SU-DHL-6 (cell line): ENCODE measurements around the gene TMEM131.

Experiments
- H2AFZ ChIP-seq: fragments of 200-600 bp; sonication (generic); 2 replicates; pipeline ENCODE4 v1.6.1; 2014; ENCODE audit warnings: low read depth, mild to moderate bottlenecking, moderate library complexity, mixed read lengths, antibody characterized with exemption, low read length; ENCODE audit not compliant: severe bottlenecking
- H3F3A ChIP-seq: fragments of 200-600 bp; shearing (Covaris generic); 2 replicates; pipeline ENCODE4 v1.6.0; 2016; ENCODE audit warnings: antibody characterized with exemption, mild to moderate bottlenecking; ENCODE audit not compliant: insufficient read depth
- H3K27ac ChIP-seq: fragments of 200-600 bp; sonication (generic); 2 replicates; pipeline ENCODE4 v1.5.1; 2016; ENCODE audit warnings: low read depth, mild to moderate bottlenecking, low read length, moderate library complexity, mixed read lengths
- H3K27me3 ChIP-seq: fragments of 200-600 bp; sonication (generic), shearing (Covaris generic); 2 replicates; pipeline ENCODE4 v1.6.0; 2014; ENCODE audit warnings: mild to moderate bottlenecking, low read length
- H3K36me3 ChIP-seq: fragments of 200-600 bp; sonication (generic); 2 replicates; pipeline ENCODE4 v1.6.1; 2014; ENCODE audit warnings: mild to moderate bottlenecking, low read length, mixed read lengths
- H3K4me2 ChIP-seq: fragments of 300-600, 200-600 bp; shearing (Covaris generic), sonication (generic); 2 replicates; pipeline ENCODE4 v1.6.0; 2014; ENCODE audit warnings: low read length, low read depth, mild to moderate bottlenecking; ENCODE audit not compliant: poor library complexity, severe bottlenecking
- H3K4me3 ChIP-seq: fragments of 200-600 bp; sonication (generic); 2 replicates; pipeline ENCODE4 v1.5.1; 2014; ENCODE audit warnings: antibody characterized with exemption, low read length, mild to moderate bottlenecking, mixed read lengths; ENCODE audit not compliant: insufficient read depth, poor library complexity, severe bottlenecking
- H3K79me2 ChIP-seq: fragments of 200-600 bp; sonication (generic); 2 replicates; pipeline ENCODE4 v1.6.1; 2014; ENCODE audit warnings: mild to moderate bottlenecking, low read length, moderate library complexity; ENCODE audit not compliant: insufficient read depth
- H3K9ac ChIP-seq: fragments of 200-600 bp; sonication (generic); 2 replicates; pipeline ENCODE4 v1.7.0; 2014; ENCODE audit warnings: mild to moderate bottlenecking, low read length
- H3K9me2 ChIP-seq: fragments of 200-600 bp; sonication (generic); replicated peaks from 2 replicates; pipeline ENCODE4 v1.6.1; 2014; ENCODE audit warnings: low read length; ENCODE audit not compliant: insufficient read depth
- H3K9me3 ChIP-seq: fragments of 200-600 bp; sonication (generic); 2 replicates; pipeline ENCODE4 v1.6.1; 2014; ENCODE audit warnings: low read length, mixed read lengths; ENCODE audit not compliant: insufficient read depth
- H4K20me1 ChIP-seq: fragments of 200-600 bp; sonication (generic); 2 replicates; pipeline ENCODE4 v1.6.1; 2014; ENCODE audit warnings: low read depth, mild to moderate bottlenecking, antibody characterized with exemption, low read length, moderate library complexity, mixed read lengths
- EZH2phosphoT487 ChIP-seq: fragments of 200-600 bp; sonication (generic), shearing (Covaris generic); conservative IDR thresholded peaks from 2 replicates; pipeline ENCODE4 v1.6.1; 2018; ENCODE audit warnings: mild to moderate bottlenecking, antibody characterized with exemption, low read length, moderate library complexity, mixed read lengths
- TF ChIP-seq, protein P1 (sequence below): fragments of 200-600 bp; sonication (generic); IDR thresholded peaks from one replicate; pipeline ENCODE4 v1.5.1; 2017; ENCODE audit warnings: antibody characterized with exemption, mild to moderate bottlenecking, low read length, moderate library complexity; ENCODE audit not compliant: insufficient read depth, poor library complexity, severe bottlenecking

The TMEM131 gene

DNA sequence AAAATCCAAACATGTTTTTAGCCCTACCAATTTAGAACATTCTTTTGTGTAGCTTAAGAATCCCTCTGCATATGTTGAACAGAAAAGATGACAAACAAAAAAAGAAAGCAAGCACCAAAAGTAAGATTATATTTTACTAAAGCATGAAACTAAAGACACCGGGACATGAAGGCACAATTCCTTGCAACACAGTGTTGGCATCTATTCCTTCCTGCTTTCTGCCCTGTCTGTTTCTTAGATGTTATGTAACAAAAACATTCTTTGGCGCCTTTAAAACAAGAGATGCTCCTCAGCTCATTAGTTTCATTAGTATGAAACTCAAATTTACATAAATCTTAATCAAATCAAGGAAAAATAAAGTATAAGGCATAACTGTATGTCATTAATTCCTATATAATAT, 106.6 kb downstream of the TMEM131 start:
- Histone ChIP-seq H2AFZ (no peak overlapping the region), H3K4me3 (no peak overlapping the region), H4K20me1 (no peaks in the 10 kb centered on the region), H3K9me3 (peaks cover 14% of the 10 kb centered on the region; the same call in 1 of the 2 replicates), H3F3A (no peaks in the 10 kb centered on the region), H3K79me2 (no peaks in the 10 kb centered on the region), H3K9me2 (no peaks in the 10 kb centered on the region), H3K4me2 (no peak overlapping the region), H3K27ac (no peak overlapping the region), H3K27me3 (no peaks in the 10 kb centered on the region), H3K36me3 (peaks cover 26% of the 10 kb centered on the region), H3K9ac (no peak overlapping the region)
- no peak for TF ChIP-seq EZH2phosphoT487
- TF ChIP-seq, protein P1, sequence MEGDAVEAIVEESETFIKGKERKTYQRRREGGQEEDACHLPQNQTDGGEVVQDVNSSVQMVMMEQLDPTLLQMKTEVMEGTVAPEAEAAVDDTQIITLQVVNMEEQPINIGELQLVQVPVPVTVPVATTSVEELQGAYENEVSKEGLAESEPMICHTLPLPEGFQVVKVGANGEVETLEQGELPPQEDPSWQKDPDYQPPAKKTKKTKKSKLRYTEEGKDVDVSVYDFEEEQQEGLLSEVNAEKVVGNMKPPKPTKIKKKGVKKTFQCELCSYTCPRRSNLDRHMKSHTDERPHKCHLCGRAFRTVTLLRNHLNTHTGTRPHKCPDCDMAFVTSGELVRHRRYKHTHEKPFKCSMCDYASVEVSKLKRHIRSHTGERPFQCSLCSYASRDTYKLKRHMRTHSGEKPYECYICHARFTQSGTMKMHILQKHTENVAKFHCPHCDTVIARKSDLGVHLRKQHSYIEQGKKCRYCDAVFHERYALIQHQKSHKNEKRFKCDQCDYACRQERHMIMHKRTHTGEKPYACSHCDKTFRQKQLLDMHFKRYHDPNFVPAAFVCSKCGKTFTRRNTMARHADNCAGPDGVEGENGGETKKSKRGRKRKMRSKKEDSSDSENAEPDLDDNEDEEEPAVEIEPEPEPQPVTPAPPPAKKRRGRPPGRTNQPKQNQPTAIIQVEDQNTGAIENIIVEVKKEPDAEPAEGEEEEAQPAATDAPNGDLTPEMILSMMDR = no peak

DNA sequence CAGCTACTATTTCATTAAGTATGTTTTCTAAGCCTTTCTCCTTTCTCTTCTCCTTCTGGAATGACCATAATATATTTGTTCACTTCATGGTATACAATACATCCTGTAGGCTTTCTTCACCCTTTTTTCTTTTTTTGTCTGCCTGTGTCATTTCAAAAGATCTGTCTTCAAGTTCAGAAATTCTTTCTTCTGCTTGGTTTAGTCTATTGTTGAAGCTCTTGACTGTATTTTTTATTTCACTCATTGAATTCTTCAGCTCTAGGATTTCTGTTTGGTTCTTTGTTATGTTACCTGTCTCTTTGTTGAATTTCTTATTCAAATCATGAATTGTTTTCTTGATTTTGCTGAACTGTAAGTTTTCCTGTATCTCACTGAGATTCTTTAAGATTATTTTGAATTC, 109.9 kb downstream of the TMEM131 start:
- TF ChIP-seq, protein P1 = no peak
- TF ChIP-seq EZH2phosphoT487 = no peak
- peaks cover 4% of the 10 kb centered on the region; the same call in 1 of the 2 replicates for H3F3A ChIP-seq
- peaks cover 26% of the 10 kb centered on the region for H3K36me3 ChIP-seq
- no peaks in the 10 kb centered on the region for H3K9me2 ChIP-seq
- H3K27me3 ChIP-seq = no peaks in the 10 kb centered on the region
- no peak overlapping the region for H3K4me3 ChIP-seq
- H3K79me2 ChIP-seq = no peaks in the 10 kb centered on the region
- H3K9ac ChIP-seq = no peak overlapping the region
- peaks cover 14% of the 10 kb centered on the region; the same call in 1 of the 2 replicates for H3K9me3 ChIP-seq
- H3K4me2 ChIP-seq = no peak overlapping the region
- no peaks in the 10 kb centered on the region for H4K20me1 ChIP-seq
- H2AFZ ChIP-seq = no peak overlapping the region
- H3K27ac ChIP-seq = no peak overlapping the region

DNA sequence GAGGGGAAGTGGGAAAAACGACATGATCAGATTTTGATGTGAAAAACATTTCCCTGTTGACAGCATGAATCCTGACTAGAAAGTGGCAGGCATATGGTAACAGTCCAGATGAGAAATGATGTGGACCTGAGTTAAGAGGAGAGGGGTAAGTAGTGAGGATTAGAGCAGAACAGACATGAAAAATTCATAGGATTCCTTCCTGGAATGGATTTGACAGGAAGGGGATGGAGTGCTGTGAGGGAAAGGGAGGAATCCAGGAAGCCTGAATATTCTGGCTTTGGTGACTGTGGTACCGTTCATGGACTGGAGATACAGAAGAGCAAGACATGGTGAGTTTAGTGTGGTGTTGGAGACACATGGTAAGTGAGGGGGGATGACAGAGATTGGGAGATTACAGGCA, 115.4 kb downstream of the TMEM131 start:
- Histone ChIP-seq H3K9me2 (no peaks in the 10 kb centered on the region), H3K9me3 (no peaks in the 10 kb centered on the region), H3K27me3 (no peaks in the 10 kb centered on the region), H3K4me2 (no peak overlapping the region), H2AFZ (no peak overlapping the region), H3K36me3 (no peaks in the 10 kb centered on the region), H3K27ac (no peak overlapping the region), H3K9ac (no peak overlapping the region), H3K4me3 (no peak overlapping the region), H3F3A (peaks cover 4% of the 10 kb centered on the region; the same call in 1 of the 2 replicates), H4K20me1 (no peaks in the 10 kb centered on the region), H3K79me2 (no peaks in the 10 kb centered on the region)
- TF ChIP-seq, protein P1 = no peak
- no peak for TF ChIP-seq EZH2phosphoT487
